ENCODE measurements around the gene TRAM2. TPM values are rescaled to one million over a fixed set of nuclear protein-coding genes. Genes with fewer than 3 reads are reported as not detected.

Gene TRAM2
- total RNA-seq, 1 donor from 2014 or later, result 22.1 TPM

DNA sequence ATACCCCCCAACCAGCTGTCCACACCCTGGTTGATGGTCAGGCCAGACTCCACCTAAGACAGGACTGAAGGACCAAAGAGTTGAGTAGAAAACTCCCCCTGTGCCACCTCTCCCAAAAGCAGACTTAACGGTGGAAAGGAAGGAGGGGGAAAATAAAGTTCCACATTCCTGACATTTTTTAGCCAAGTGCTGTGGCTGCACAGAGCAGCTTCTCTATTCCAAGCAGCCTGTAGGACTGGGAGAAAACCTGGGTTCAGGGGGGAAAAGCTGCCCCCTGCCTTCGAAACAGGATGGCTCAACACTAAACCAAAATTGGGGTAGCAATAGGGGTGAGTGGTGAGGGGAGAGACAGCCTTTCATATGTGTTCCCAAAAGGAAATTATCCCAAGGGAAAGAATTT lies 3.6 kb downstream of the TRAM2 start:
- peaks cover 79% of the 10 kb centered on the region for H3K4me1 Mint-ChIP-seq
- H3K27ac Mint-ChIP-seq, result peak overlapping the region; percentile 87
- no peaks in the 10 kb centered on the region for H3K27me3 Mint-ChIP-seq (ENCODE audit: low read depth)
- H3K36me3 Mint-ChIP-seq, result no peaks in the 10 kb centered on the region
- peak overlapping the region; percentile 37 for H3K4me3 Mint-ChIP-seq
- TF ChIP-seq, protein P1, sequence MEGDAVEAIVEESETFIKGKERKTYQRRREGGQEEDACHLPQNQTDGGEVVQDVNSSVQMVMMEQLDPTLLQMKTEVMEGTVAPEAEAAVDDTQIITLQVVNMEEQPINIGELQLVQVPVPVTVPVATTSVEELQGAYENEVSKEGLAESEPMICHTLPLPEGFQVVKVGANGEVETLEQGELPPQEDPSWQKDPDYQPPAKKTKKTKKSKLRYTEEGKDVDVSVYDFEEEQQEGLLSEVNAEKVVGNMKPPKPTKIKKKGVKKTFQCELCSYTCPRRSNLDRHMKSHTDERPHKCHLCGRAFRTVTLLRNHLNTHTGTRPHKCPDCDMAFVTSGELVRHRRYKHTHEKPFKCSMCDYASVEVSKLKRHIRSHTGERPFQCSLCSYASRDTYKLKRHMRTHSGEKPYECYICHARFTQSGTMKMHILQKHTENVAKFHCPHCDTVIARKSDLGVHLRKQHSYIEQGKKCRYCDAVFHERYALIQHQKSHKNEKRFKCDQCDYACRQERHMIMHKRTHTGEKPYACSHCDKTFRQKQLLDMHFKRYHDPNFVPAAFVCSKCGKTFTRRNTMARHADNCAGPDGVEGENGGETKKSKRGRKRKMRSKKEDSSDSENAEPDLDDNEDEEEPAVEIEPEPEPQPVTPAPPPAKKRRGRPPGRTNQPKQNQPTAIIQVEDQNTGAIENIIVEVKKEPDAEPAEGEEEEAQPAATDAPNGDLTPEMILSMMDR (IDR thresholded peaks at IDR 0.05; ENCODE audit: unreplicated experiment), result no peak
- H3K9me3 Mint-ChIP-seq, result no peaks in the 10 kb centered on the region
- DNase-seq (ENCODE audit: low spot score in 2 of 2, unreplicated experiment in 2 of 2), result no peak

DNA sequence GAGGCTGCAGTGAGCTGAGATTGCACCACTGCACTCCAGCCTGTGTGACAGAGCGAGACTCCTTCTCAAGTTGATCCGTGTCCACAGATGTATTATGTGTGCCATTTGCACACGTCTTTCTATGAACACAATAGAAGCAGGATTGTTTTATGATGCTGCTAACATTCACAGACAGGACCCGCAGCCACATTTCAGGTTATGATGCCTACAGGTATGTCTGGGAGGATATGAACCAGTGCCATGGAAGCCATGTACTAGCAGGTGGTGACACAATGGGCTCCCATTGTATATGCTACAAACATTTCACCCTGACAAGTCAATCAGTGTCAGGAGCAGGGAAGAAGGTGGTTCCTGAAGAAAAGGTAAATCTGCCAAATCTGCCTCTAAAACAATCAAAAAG lies 4.3 kb downstream of the TRAM2 start:
- H3K36me3 Mint-ChIP-seq, result no peaks in the 10 kb centered on the region
- DNase-seq (ENCODE audit: low spot score in 2 of 2, unreplicated experiment in 2 of 2), result no peak
- peaks cover 76% of the 10 kb centered on the region for H3K4me1 Mint-ChIP-seq
- H3K9me3 Mint-ChIP-seq, result no peaks in the 10 kb centered on the region
- peak overlapping the region; percentile 87 for H3K27ac Mint-ChIP-seq
- H3K27me3 Mint-ChIP-seq (ENCODE audit: low read depth), result no peaks in the 10 kb centered on the region
- TF ChIP-seq, protein P1 (IDR thresholded peaks at IDR 0.05; ENCODE audit: unreplicated experiment), result no peak
- no peak overlapping the region for H3K4me3 Mint-ChIP-seq

DNA sequence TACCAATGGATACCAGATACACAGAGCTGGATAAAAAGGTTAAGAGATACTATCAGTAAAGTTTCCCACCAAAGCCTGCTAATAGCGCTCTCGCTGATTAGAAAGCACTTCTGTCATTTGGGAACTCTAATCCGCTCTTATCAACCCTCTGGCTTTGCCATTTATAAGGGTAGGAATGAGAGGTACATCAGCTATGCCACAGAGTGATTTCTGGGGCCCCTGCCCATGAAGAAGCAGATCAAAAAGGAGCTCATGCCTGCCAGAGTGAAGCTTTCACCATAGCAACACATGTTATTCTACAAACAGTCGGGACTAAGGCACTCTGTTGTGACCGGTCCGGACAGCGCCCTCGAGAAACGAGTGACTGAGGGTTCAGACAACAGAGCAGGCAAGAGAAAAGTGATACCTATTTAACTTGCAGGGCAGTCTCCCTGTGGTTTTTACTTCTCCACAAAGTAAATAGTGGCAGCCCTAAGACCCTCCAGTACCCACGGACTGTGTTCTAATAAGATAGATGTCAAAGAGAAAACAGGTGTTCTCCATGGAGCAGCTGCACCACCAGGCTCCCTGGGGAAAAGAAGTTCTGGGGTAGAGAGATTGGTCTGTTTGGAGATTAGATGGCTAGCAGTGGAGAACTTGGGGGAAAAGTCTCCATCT lies 5.6 kb downstream of the TRAM2 start:
- no peak for DNase-seq (ENCODE audit: low spot score in 2 of 2, unreplicated experiment in 2 of 2)
- Mint-ChIP-seq H3K27ac (no peak overlapping the region), H3K27me3 (ENCODE audit: low read depth) (no peaks in the 10 kb centered on the region), H3K9me3 (no peaks in the 10 kb centered on the region), H3K4me1 (peaks cover 71% of the 10 kb centered on the region), H3K4me3 (no peak overlapping the region), H3K36me3 (no peaks in the 10 kb centered on the region)
- TF ChIP-seq, protein P1 (IDR thresholded peaks at IDR 0.05; ENCODE audit: unreplicated experiment), result no peak

DNA sequence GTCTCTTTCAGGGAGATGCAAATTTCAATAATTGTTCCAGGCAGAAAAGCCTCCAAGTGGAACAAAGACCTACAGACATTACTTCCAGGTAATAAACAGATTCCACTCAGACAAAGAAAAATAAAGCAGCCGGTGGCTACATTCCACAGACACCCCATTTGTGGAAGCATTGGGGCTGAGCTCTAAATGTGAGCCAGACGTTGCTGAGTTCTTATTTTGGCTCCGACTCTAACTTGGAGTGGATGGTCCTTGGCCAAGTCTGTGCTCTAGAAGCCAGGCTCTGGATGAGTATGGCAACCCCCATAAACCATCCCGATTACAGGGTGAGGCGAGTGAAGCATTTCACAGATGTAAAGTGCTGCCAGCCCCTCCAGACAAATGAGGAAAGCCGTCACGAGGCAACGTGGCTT lies 6.6 kb downstream of the TRAM2 start:
- Mint-ChIP-seq H3K4me3 (no peak overlapping the region), H3K9me3 (no peaks in the 10 kb centered on the region), H3K4me1 (peaks cover 63% of the 10 kb centered on the region), H3K27me3 (ENCODE audit: low read depth) (no peaks in the 10 kb centered on the region), H3K27ac (peak overlapping the region; percentile 52), H3K36me3 (no peaks in the 10 kb centered on the region)
- TF ChIP-seq, protein P1 (IDR thresholded peaks at IDR 0.05; ENCODE audit: unreplicated experiment), result no peak
- DNase-seq (ENCODE audit: low spot score in 2 of 2, unreplicated experiment in 2 of 2), result no peak

DNA sequence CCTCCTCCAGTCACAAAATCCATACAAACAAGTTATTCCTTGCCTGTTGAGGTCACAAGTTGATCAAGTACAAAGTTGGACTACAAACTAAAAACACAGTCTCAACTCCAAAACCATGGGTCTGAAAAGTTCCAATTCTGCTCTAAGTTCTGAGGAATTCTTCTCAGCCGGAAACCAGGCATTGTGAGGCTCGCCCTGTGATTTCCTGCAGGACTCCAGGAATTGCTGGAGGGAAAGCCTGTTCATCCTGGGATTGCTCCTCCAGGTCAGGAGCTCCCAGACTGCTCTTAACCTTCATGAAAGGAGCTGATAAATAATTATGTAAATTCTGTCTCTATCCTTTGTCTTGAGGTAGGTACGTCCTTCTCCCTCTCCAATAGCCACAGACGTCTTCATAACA lies 8.5 kb downstream of the TRAM2 start:
- TF ChIP-seq, protein P1 (IDR thresholded peaks at IDR 0.05; ENCODE audit: unreplicated experiment), result no peak
- H3K27me3 Mint-ChIP-seq (ENCODE audit: low read depth), result no peaks in the 10 kb centered on the region
- no peak overlapping the region for H3K27ac Mint-ChIP-seq
- H3K4me3 Mint-ChIP-seq, result no peak overlapping the region
- no peaks in the 10 kb centered on the region for H3K9me3 Mint-ChIP-seq
- peaks cover 43% of the 10 kb centered on the region for H3K4me1 Mint-ChIP-seq
- no peak for DNase-seq (ENCODE audit: low spot score in 2 of 2, unreplicated experiment in 2 of 2)
- H3K36me3 Mint-ChIP-seq, result no peaks in the 10 kb centered on the region

Data from mesothelial cell of epicardium (in vitro differentiated cells).